AML-193 (cell line): Measurements from ENCODE around the gene FGF14.

Experiments used
- DNase-seq, 2 experiments: peaks; one replicate each; lab custom pipeline; 2025; lab: John Stamatoyannopoulos, UW

Gene FGF14

GRCh38 chr13:102310691-102311418 is 91.0 kb downstream of the FGF14 start:
- DNase-seq = no peak

- DNase-seq = no peak
Measured at GRCh38 chr13:102309110-102309509, 92.7 kb downstream of the FGF14 start.

- no peak for DNase-seq
Measured at GRCh38 chr13:102302534-102302933, 99.3 kb downstream of the FGF14 start.

GRCh38 chr13:102300379-102300778 is 101.5 kb downstream of the FGF14 start:
- no peak for DNase-seq

- no peak for DNase-seq
Measured at GRCh38 chr13:102299366-102299765, 102.5 kb downstream of the FGF14 start.

- no peak for DNase-seq
Measured at GRCh38 chr13:102298051-102298450, 103.8 kb downstream of the FGF14 start.

GRCh38 chr13:102295316-102296048 is 106.4 kb downstream of the FGF14 start:
- DNase-seq = no peak

GRCh38 chr13:102294407-102295018 is 107.3 kb downstream of the FGF14 start:
- no peak for DNase-seq

GRCh38 chr13:102293723-102294122 is 108.1 kb downstream of the FGF14 start:
- no peak for DNase-seq

- no peak for DNase-seq
Measured at GRCh38 chr13:102291587-102292218, 110.1 kb downstream of the FGF14 start.

- DNase-seq = no peak
Measured at GRCh38 chr13:102289606-102290005, 112.2 kb downstream of the FGF14 start.

GRCh38 chr13:102286326-102286725 is 115.5 kb downstream of the FGF14 start:
- no peak for DNase-seq

GRCh38 chr13:102280366-102280765 is 121.5 kb downstream of the FGF14 start:
- no peak for DNase-seq

GRCh38 chr13:102277286-102277685 is 124.6 kb downstream of the FGF14 start:
- no peak for DNase-seq

GRCh38 chr13:102276404-102276803 is 125.4 kb downstream of the FGF14 start:
- no peak for DNase-seq

- DNase-seq = no peak
Measured at GRCh38 chr13:102275969-102276368, 125.9 kb downstream of the FGF14 start.

- no peak for DNase-seq
Measured at GRCh38 chr13:102273111-102273510, 128.7 kb downstream of the FGF14 start.

- no peak for DNase-seq
Measured at GRCh38 chr13:102267191-102267590, 134.7 kb downstream of the FGF14 start.

- no peak for DNase-seq
Measured at GRCh38 chr13:102261809-102262208, 140.0 kb downstream of the FGF14 start.

- DNase-seq = no peak
Measured at GRCh38 chr13:102261316-102261715, 140.5 kb downstream of the FGF14 start.

GRCh38 chr13:102260256-102260655 is 141.6 kb downstream of the FGF14 start:
- no peak for DNase-seq

GRCh38 chr13:102255409-102255808 is 146.4 kb downstream of the FGF14 start:
- no peak for DNase-seq

- DNase-seq = no peak
Measured at GRCh38 chr13:102251817-102252216, 150.0 kb downstream of the FGF14 start.
